ENCODE measurements around the gene NPRL2. TPM values are rescaled to one million over a fixed set of nuclear protein-coding genes. Genes with fewer than 3 reads are reported as not detected.
A peak's percentile ranks its signal among the peaks of the same experiment; 100 is the strongest.

Gene NPRL2
- 10 to 100 TPM; 21.8 TPM for total RNA-seq
- polyA plus RNA-seq (2013, experiment 1 of 2): 34.3 TPM
- 30.3 TPM for polyA plus RNA-seq (2013, experiment 2 of 2)
- long read RNA-seq, experiment 1, partial matches to known transcripts: 2 of 13 reads
- long read RNA-seq, experiment 1, other reads (novel, unspliced or antisense): 7 of 13 reads
- long read RNA-seq, experiment 2, transcript NPRL2-201 (11 exons, 1,700 nt): major isoform, 17 of 40 reads
- long read RNA-seq, experiment 2, partial matches to known transcripts: 3 of 40 reads
- long read RNA-seq, experiment 2, other reads (novel, unspliced or antisense): 20 of 40 reads
- long read RNA-seq, experiment 3, transcript NPRL2-201 (11 exons, 1,700 nt): major isoform, 49 of 102 reads
- long read RNA-seq, experiment 3, partial matches to known transcripts: 7 of 102 reads
- long read RNA-seq, experiment 3, other reads (novel, unspliced or antisense): 46 of 102 reads
- long read RNA-seq, experiment 4, transcript NPRL2-201 (11 exons, 1,700 nt): major isoform, 17 of 28 reads
- long read RNA-seq, experiment 4, partial matches to known transcripts: 2 of 28 reads
- long read RNA-seq, experiment 4, other reads (novel, unspliced or antisense): 9 of 28 reads

- peaks cover 11% of the 10 kb centered on the region for H3K4me1 Mint-ChIP-seq
- H3K4me1 ChIP-seq (ENCODE audit: control insufficient read depth, insufficient read depth, low read length): no peaks in the 10 kb centered on the region
- DNase-seq: peak; percentile 98
- H3K9me3 ChIP-seq (ENCODE audit: control insufficient read depth, low read length): no peaks in the 10 kb centered on the region
- H3K4me3 ChIP-seq (ENCODE audit: low read length): peak within 1 kb of the TSS; percentile 93
- H3K27ac ChIP-seq (ENCODE audit: low read depth, low read length): peak within 1 kb of the TSS; percentile 34
- peak within 1 kb of the TSS; percentile 93 for H3K27ac Mint-ChIP-seq
- 2 to 3% methylated on average over 49 to 64 of the region's 64 CpGs for WGBS, 2 experiments (ENCODE audit: insufficient coverage in 1 of 2, insufficient read length in 1 of 2)
- no peak for TF ChIP-seq CTCF (conservative IDR thresholded peaks at IDR 0.05)
- H3K4me3 Mint-ChIP-seq: peak within 1 kb of the TSS; percentile 89
- H3K27me3 Mint-ChIP-seq (ENCODE audit: insufficient read depth): peaks cover 8% of the 10 kb centered on the region
- H3K27me3 ChIP-seq (ENCODE audit: control insufficient read depth, insufficient read depth, low read length, poor library complexity, severe bottlenecking): no peaks in the 10 kb centered on the region
- H3K36me3 ChIP-seq (ENCODE audit: control insufficient read depth, insufficient read depth, low read length): peaks cover 33% of the 10 kb centered on the region
- peaks cover 20% of the 10 kb centered on the region for H3K36me3 Mint-ChIP-seq (ENCODE audit: low read depth)
- peak within 1 kb of the TSS; percentile 62 for H3K9ac ChIP-seq (ENCODE audit: extremely low read depth, low read length, poor library complexity, severe bottlenecking)
- H3K9me3 Mint-ChIP-seq: no peaks in the 10 kb centered on the region
These were observed at the start of gene NPRL2, which contains the start of gene CYB561D2 for GRCh38 chr3:50350527-50351322. Gene NPRL2 (minus strand): TSS chr3:50350775. CDS start chr3:50350652, 123 bp downstream. Gene CYB561D2 (plus strand): TSS chr3:50350862. CDS start chr3:50351434, 572 bp downstream.

- Histone ChIP-seq H3K27ac (ENCODE audit: low read depth, low read length) (no peak overlapping the region), H3K4me3 (ENCODE audit: low read length) (no peak overlapping the region), H3K9ac (ENCODE audit: extremely low read depth, low read length, poor library complexity, severe bottlenecking) (no peak overlapping the region), H3K27me3 (ENCODE audit: control insufficient read depth, insufficient read depth, low read length, poor library complexity, severe bottlenecking) (no peaks in the 10 kb centered on the region), H3K9me3 (ENCODE audit: control insufficient read depth, low read length) (no peaks in the 10 kb centered on the region), H3K36me3 (ENCODE audit: control insufficient read depth, insufficient read depth, low read length) (no peaks in the 10 kb centered on the region), H3K4me1 (ENCODE audit: control insufficient read depth, insufficient read depth, low read length) (no peaks in the 10 kb centered on the region)
- H3K27ac Mint-ChIP-seq: no peak overlapping the region
- no peaks in the 10 kb centered on the region for H3K9me3 Mint-ChIP-seq
- H3K36me3 Mint-ChIP-seq (ENCODE audit: low read depth): no peaks in the 10 kb centered on the region
- H3K4me1 Mint-ChIP-seq: no peaks in the 10 kb centered on the region
- no peaks in the 10 kb centered on the region for H3K27me3 Mint-ChIP-seq (ENCODE audit: insufficient read depth)
- no peak for DNase-seq
- no peak overlapping the region for H3K4me3 Mint-ChIP-seq
- WGBS, 2 experiments (ENCODE audit: insufficient coverage in 1 of 2, insufficient read length in 1 of 2): 72 to 85% methylated on average over 8 to 10 of the region's 10 CpGs
- no peak for TF ChIP-seq CTCF (conservative IDR thresholded peaks at IDR 0.05)
These were observed 45.9 kb upstream of the NPRL2 start for GRCh38 chr3:50396502-50396901.

- Mint-ChIP-seq H3K4me3 (no peak overlapping the region), H3K27me3 (ENCODE audit: insufficient read depth) (no peaks in the 10 kb centered on the region), H3K36me3 (ENCODE audit: low read depth) (no peaks in the 10 kb centered on the region), H3K9me3 (no peaks in the 10 kb centered on the region), H3K4me1 (no peaks in the 10 kb centered on the region), H3K27ac (no peak overlapping the region)
- H3K36me3 ChIP-seq (ENCODE audit: control insufficient read depth, insufficient read depth, low read length): no peaks in the 10 kb centered on the region
- WGBS, 2 experiments (ENCODE audit: insufficient coverage in 1 of 2, insufficient read length in 1 of 2): 91 to 100% methylated on average over 4 to 10 of the region's 10 CpGs
- H3K9ac ChIP-seq (ENCODE audit: extremely low read depth, low read length, poor library complexity, severe bottlenecking): no peak overlapping the region
- no peak for TF ChIP-seq CTCF (conservative IDR thresholded peaks at IDR 0.05)
- H3K27ac ChIP-seq (ENCODE audit: low read depth, low read length): no peak overlapping the region
- no peaks in the 10 kb centered on the region for H3K4me1 ChIP-seq (ENCODE audit: control insufficient read depth, insufficient read depth, low read length)
- no peaks in the 10 kb centered on the region for H3K27me3 ChIP-seq (ENCODE audit: control insufficient read depth, insufficient read depth, low read length, poor library complexity, severe bottlenecking)
- H3K4me3 ChIP-seq (ENCODE audit: low read length): no peak overlapping the region
- DNase-seq: no peak
- no peaks in the 10 kb centered on the region for H3K9me3 ChIP-seq (ENCODE audit: control insufficient read depth, low read length)
These were observed 44.7 kb upstream of the NPRL2 start for GRCh38 chr3:50395070-50395860.
